HCT116 (cell line): ENCODE data around the gene PFKP.

ENCODE experiments used
- CEBPB ChIP-seq: IDR thresholded peaks from 2 replicates; pipeline ENCODE4 v1.6.1; 2012; ENCODE audit warnings: low read depth
- CTCF ChIP-seq, 3 experiments: fragments of 200-600 bp in 1 of 3; sonication (generic) in 1 of 3; IDR thresholded peaks in 2 of 3; conservative IDR thresholded peaks in 1 of 3; 2 replicates each; pipeline ENCODE4 v1.5.1; 2012 to 2017; ENCODE audit warnings: low read depth in 2 of 3, low read length in 2 of 3, antibody characterized with exemption in 1 of 3, borderline replicate concordance in 1 of 3, control low read depth in 1 of 3, mild to moderate bottlenecking in 1 of 3, mixed read lengths in 1 of 3, mixed run types in 1 of 3, moderate library complexity in 1 of 3; ENCODE audit not compliant: insufficient read depth in 1 of 3
- EZH2 ChIP-seq: fragments of 200-600 bp; sonication (generic); IDR thresholded peaks from 2 replicates; pipeline ENCODE4 v1.6.1; 2017; ENCODE audit warnings: antibody characterized with exemption, mixed run types
- FOSL1 ChIP-seq: IDR thresholded peaks from 2 replicates; pipeline ENCODE4 v1.6.1; 2012; ENCODE audit warnings: low read depth
- POLR2AphosphoS5 ChIP-seq: IDR thresholded peaks from 2 replicates; pipeline ENCODE4 v1.6.1; 2011; ENCODE audit warnings: mild to moderate bottlenecking, low read depth, low read length, moderate library complexity
- RAD21 ChIP-seq: IDR thresholded peaks from 2 replicates; pipeline ENCODE4 v1.6.1; 2012; ENCODE audit warnings: low read depth, mild to moderate bottlenecking
- SRF ChIP-seq: IDR thresholded peaks from 2 replicates; pipeline ENCODE4 v1.6.1; 2012; ENCODE audit warnings: low read depth
- TF ChIP-seq, protein P1 (sequence below): IDR thresholded peaks from 2 replicates; pipeline ENCODE4 v1.6.1; 2012; ENCODE audit warnings: low read depth

DNA sequence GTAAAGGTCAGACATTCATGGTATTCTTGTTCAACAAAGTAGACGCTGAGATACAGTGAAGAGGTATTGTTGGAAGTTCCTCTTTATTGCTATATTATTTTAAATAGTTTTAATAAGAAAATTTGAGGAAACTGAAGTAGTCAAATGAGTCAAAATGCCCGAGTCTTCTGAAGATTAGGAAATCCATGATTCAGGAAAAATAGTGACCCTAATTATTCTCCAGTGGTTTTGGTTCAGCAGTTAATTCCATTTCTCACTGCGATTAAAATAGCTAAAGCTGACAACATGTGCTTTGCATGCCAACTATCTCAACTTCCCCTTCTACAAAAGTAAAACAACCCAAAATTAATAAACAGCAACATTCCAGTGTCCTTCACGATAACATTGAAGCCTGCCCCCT is 32.7 kb upstream of the PFKP start:
- TF ChIP-seq CTCF (IDR thresholded peaks at IDR 0.05 in 2 of 3, conservative IDR thresholded peaks at IDR 0.05 in 1 of 3; ENCODE audit: borderline replicate concordance in 1 of 3, insufficient read depth in 1 of 3, low read depth in 2 of 3, low read length in 2 of 3): no peak
- no peak for TF ChIP-seq CEBPB
- no peak for TF ChIP-seq RAD21
- no peak for TF ChIP-seq EZH2
- no peak for TF ChIP-seq SRF
- no peak for TF ChIP-seq FOSL1
- TF ChIP-seq POLR2AphosphoS5: no peak
- TF ChIP-seq, protein P1, sequence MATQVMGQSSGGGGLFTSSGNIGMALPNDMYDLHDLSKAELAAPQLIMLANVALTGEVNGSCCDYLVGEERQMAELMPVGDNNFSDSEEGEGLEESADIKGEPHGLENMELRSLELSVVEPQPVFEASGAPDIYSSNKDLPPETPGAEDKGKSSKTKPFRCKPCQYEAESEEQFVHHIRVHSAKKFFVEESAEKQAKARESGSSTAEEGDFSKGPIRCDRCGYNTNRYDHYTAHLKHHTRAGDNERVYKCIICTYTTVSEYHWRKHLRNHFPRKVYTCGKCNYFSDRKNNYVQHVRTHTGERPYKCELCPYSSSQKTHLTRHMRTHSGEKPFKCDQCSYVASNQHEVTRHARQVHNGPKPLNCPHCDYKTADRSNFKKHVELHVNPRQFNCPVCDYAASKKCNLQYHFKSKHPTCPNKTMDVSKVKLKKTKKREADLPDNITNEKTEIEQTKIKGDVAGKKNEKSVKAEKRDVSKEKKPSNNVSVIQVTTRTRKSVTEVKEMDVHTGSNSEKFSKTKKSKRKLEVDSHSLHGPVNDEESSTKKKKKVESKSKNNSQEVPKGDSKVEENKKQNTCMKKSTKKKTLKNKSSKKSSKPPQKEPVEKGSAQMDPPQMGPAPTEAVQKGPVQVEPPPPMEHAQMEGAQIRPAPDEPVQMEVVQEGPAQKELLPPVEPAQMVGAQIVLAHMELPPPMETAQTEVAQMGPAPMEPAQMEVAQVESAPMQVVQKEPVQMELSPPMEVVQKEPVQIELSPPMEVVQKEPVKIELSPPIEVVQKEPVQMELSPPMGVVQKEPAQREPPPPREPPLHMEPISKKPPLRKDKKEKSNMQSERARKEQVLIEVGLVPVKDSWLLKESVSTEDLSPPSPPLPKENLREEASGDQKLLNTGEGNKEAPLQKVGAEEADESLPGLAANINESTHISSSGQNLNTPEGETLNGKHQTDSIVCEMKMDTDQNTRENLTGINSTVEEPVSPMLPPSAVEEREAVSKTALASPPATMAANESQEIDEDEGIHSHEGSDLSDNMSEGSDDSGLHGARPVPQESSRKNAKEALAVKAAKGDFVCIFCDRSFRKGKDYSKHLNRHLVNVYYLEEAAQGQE: no peak
